Activated naive CD4-positive, alpha-beta T cell treated with anti-CD3 and anti-CD28 coated beads, Interleukin-2, amount 50 U/mL, for 24 hours (primary cell): Measurements from ENCODE around the gene PKHD1.

Experiments used
- H3K27ac Mint-ChIP-seq: one replicate; pipeline ENCODE4 v1.8.0; 2021; ENCODE audit warnings: mild to moderate bottlenecking, mixed read lengths
- H3K27me3 Mint-ChIP-seq: one replicate; pipeline ENCODE4 v1.8.0; 2021; ENCODE audit warnings: mixed read lengths
- H3K36me3 Mint-ChIP-seq: one replicate; pipeline ENCODE4 v1.8.0; 2021; ENCODE audit warnings: mixed read lengths
- H3K4me1 Mint-ChIP-seq: one replicate; pipeline ENCODE4 v1.8.0; 2021; ENCODE audit warnings: mixed read lengths
- H3K4me3 Mint-ChIP-seq: one replicate; pipeline ENCODE4 v1.8.0; 2021; ENCODE audit warnings: mild to moderate bottlenecking, mixed read lengths
- H3K9me3 Mint-ChIP-seq: one replicate; pipeline ENCODE4 v1.8.0; 2021; ENCODE audit warnings: mixed read lengths

Gene PKHD1

DNA sequence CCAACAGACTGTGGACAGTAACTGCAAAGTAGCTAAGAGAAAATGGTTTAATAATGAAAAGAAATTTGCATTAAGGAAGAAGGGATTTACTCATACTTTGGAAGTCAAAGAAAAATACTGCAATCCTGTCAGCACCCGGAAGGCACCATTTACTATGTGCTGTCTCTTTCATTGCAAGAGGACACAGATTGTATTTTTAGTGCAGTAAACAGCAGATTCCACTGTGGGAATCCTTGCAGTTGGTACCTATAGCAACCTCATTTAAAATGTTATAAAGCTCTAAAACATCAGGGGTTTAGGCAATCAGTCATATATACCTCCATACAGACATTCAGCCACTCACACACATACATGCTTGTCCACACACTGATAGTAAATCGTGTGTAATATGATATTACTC is 346.8 kb downstream of the PKHD1 start:
- Mint-ChIP-seq H3K9me3 (peaks cover 13% of the 10 kb centered on the region), H3K36me3 (no peaks in the 10 kb centered on the region), H3K27ac (no peak overlapping the region), H3K4me1 (no peaks in the 10 kb centered on the region), H3K27me3 (no peaks in the 10 kb centered on the region), H3K4me3 (no peak overlapping the region)

DNA sequence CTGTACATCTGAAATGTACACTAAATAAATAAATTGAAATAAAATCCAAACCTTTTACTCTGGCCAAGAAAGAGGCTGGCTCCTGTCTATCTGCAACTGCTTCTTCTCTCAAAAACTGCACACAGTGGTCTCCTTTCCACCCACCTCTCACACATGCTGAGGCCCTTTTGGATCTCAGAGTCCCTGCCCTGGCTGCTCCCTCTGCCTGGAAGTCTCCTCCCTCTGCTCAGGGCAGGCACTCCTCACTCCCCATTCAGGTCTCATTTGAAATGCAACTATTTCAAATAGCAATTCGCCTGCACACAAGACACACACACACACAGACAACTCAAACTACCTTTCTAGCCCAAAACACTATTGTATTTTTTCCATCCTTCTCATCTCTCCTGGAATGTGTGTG is 348.8 kb downstream of the PKHD1 start:
- Mint-ChIP-seq H3K4me1 (no peaks in the 10 kb centered on the region), H3K9me3 (peaks cover 11% of the 10 kb centered on the region), H3K4me3 (no peak overlapping the region), H3K27ac (no peak overlapping the region), H3K27me3 (no peaks in the 10 kb centered on the region), H3K36me3 (no peaks in the 10 kb centered on the region)

DNA sequence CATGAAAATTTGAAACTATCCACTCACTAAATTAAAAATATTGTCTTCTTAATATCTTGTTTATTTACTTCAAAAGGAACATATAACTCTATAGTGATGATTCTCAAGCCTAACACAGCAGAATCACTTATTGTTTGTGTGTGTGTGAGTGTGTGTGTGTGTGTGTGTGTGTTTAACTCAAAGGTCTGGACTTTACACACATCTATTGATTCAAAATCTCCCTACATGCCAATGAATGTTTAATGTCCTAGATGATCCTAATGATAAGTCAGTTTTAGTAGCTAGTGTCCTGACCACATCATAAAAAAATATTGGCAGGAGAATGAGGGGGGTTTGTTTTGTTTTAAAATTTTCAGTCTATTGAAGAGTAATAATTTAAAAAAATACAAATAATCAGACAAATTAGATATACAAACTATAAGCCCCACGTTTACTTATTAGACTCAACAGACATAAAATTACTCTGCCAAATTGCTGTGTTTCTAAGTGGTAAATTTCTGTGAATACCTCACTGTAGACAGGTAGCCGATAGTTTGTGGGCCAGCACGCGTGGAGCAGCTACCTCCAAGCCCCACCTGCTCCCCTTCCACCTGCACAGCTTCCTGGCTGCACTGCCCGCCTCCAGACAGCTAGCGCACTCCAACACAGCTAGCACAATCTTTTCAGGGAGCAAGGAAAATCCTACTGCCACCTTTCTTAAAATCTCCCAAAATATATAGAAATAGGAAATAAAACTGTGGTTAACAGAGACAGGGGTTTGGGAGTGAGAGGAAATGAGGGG is 349.6 kb downstream of the PKHD1 start:
- peaks cover 3% of the 10 kb centered on the region for H3K9me3 Mint-ChIP-seq
- H3K36me3 Mint-ChIP-seq, result no peaks in the 10 kb centered on the region
- H3K4me1 Mint-ChIP-seq, result no peaks in the 10 kb centered on the region
- no peak overlapping the region for H3K27ac Mint-ChIP-seq
- no peak overlapping the region for H3K4me3 Mint-ChIP-seq
- no peaks in the 10 kb centered on the region for H3K27me3 Mint-ChIP-seq

DNA sequence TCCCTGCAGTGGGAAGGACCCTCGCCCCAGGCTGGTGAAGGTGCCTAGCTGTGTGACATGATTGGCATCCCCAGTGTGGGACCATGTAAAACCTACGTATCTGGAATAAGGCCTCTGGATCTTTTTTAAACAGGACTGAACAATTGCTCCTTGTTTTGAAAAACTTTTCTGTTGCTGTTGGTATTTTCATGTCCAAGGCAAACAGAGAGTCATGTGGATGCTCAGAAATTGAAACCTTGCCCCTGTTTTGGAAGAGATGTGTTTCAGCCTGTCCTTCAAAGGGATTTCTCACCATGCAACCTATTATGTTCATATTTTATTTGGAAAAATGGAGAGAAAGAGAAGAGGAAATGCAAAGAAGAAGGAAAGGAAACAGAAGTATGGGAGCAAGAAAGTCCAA is 362.3 kb downstream of the PKHD1 start:
- H3K36me3 Mint-ChIP-seq, result no peaks in the 10 kb centered on the region
- no peaks in the 10 kb centered on the region for H3K4me1 Mint-ChIP-seq
- no peak overlapping the region for H3K4me3 Mint-ChIP-seq
- no peaks in the 10 kb centered on the region for H3K27me3 Mint-ChIP-seq
- H3K27ac Mint-ChIP-seq, result no peak overlapping the region
- H3K9me3 Mint-ChIP-seq, result no peaks in the 10 kb centered on the region

DNA sequence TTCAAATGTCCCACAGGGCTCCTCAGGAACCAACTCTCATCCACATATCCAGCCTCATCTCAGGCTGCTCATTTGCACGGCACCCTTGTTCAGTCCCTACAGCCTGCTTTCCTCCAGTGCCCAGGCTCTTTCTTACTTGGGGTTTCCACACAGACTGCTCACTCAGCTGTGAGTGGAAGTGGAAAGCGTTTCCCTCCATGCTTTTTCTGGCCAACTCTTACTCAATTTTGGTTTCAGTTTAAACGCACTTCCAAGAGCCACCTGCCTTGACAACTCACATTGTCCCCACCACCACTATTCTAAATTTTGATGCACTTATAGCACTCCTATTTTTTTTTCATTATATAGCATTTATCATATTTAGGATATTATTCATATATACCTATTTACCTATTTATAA is 367.1 kb downstream of the PKHD1 start:
- Mint-ChIP-seq H3K4me1 (no peaks in the 10 kb centered on the region), H3K9me3 (no peaks in the 10 kb centered on the region), H3K4me3 (no peak overlapping the region), H3K27me3 (no peaks in the 10 kb centered on the region), H3K27ac (no peak overlapping the region), H3K36me3 (no peaks in the 10 kb centered on the region)

DNA sequence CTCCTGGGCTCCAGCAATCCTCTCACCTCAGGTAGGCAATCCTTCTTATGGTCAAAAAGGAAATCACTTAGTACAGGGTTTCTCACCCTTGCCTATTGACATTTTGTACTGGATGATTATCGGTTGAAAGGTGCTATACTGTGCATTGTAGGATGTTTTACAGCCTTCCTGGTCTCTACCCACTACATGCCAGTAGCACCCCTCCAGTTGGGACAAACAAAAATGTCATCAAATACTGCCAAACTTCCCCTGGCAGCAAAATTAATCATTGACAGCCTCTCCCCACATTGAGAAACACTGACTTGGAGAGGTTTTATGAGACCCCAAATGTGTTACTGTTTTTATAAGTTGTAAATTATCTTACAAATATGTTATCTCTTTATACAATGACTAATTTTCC is 368.1 kb downstream of the PKHD1 start:
- Mint-ChIP-seq H3K9me3 (no peaks in the 10 kb centered on the region), H3K27me3 (no peaks in the 10 kb centered on the region), H3K4me3 (no peak overlapping the region), H3K36me3 (no peaks in the 10 kb centered on the region), H3K4me1 (no peaks in the 10 kb centered on the region), H3K27ac (no peak overlapping the region)

DNA sequence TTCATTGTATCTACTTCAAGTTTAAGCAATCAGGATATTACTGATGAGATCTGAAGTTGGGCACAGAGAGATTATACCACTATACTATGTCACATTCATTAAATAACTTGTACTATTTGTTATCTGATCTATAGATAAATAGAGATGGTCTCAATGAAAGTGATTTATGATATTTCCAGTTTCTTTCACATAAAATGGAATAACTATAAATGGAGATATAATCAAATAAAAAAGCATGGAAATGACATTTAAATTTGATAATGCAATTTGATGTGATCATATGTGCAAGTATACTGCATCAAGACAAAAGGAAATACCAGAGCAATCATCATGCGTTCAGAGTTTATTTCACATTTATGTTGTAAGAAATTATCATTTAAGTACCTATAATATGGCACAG is 368.9 kb downstream of the PKHD1 start:
- H3K4me1 Mint-ChIP-seq, result no peaks in the 10 kb centered on the region
- no peak overlapping the region for H3K4me3 Mint-ChIP-seq
- no peak overlapping the region for H3K27ac Mint-ChIP-seq
- H3K9me3 Mint-ChIP-seq, result no peaks in the 10 kb centered on the region
- H3K36me3 Mint-ChIP-seq, result no peaks in the 10 kb centered on the region
- H3K27me3 Mint-ChIP-seq, result no peaks in the 10 kb centered on the region

DNA sequence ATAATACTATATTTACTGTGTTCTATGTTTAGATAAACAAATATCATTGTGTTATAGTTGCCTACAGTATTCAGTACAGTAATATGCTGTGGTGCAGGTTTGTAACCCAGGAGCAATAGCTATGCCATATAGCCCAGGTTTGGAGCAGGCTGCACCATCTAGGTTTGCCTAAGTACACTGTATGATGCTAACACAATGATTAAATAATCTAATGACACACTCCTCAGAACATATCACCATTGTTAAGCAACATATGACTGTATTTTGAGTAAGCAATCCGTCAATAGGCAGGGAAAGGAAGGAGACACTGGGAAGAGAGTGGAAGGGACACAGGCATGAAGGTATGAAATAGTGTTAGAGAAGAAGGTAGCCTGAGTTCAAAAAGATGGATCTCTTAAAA is 369.9 kb downstream of the PKHD1 start:
- Mint-ChIP-seq H3K4me1 (no peaks in the 10 kb centered on the region), H3K4me3 (no peak overlapping the region), H3K27ac (no peak overlapping the region), H3K27me3 (no peaks in the 10 kb centered on the region), H3K36me3 (no peaks in the 10 kb centered on the region), H3K9me3 (no peaks in the 10 kb centered on the region)

DNA sequence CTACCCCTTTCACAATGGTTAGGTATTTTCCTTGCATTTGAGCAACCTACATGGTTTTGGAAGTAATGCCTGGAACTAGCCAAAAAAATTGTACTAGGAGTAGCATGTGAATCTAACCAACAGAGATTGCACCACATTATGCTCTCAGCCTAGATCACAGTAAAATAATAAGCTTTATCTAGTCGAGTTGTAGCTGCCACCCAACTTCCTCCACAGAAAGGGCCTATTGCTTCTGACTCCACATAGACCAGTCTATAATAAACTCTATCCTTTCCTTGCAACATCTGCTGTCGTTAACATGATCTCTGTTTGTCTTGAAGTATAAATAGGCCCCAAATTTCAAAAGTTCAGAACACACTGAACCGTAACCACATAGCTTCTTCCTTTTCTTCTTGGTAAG is 375.5 kb downstream of the PKHD1 start:
- peaks cover 6% of the 10 kb centered on the region for H3K9me3 Mint-ChIP-seq
- no peaks in the 10 kb centered on the region for H3K4me1 Mint-ChIP-seq
- no peak overlapping the region for H3K27ac Mint-ChIP-seq
- no peaks in the 10 kb centered on the region for H3K36me3 Mint-ChIP-seq
- H3K4me3 Mint-ChIP-seq, result no peak overlapping the region
- no peaks in the 10 kb centered on the region for H3K27me3 Mint-ChIP-seq

DNA sequence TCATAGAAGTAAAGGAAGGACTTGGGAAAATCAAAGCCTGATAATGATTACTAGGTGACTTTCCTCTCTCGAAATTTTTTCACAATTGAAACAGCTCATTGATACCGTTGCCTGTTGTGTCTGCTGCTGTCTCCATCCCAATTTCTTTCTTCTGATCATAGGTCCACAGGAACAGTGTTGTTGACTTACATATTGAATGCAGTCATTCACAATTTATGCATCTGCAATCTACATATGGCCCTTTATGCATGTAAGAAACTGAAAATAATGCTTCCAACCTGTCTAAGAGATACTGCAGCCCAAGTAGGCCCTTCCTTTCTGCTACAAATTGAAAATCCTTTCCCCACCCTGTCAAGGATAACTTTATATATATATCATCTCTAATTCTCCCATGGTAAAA is 381.3 kb downstream of the PKHD1 start:
- Mint-ChIP-seq H3K9me3 (peaks cover 10% of the 10 kb centered on the region), H3K27ac (no peak overlapping the region), H3K36me3 (no peaks in the 10 kb centered on the region), H3K4me3 (no peak overlapping the region), H3K4me1 (no peaks in the 10 kb centered on the region), H3K27me3 (no peaks in the 10 kb centered on the region)

DNA sequence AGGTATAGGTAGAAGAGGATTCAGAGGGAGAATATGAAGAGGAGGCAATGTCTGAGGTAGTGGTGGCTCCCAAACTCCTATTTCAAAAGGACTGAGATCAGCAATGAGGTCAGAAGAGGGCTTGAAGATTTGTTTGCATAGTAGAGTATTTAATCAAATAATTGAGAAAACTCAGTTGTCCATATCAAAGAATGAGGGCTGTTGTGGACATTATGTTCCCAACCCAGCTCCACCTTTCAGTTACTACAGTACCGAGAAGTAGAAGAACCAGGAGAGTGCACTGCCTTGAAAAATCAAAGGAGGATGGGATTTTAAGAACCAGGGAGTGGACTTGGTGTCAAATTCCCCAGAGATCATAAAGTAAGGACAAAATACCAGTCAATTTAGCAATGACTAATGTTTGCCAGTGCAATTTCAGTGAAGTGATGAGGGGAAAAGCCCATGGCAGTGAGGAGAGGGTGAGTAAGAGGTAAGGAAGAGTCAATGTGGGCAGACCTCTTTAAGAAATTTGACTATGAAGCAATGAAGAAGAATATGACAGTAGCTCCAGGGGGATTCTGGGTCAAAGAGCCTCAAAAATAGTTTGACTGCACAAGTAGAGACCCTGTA is 382.4 kb downstream of the PKHD1 start:
- Mint-ChIP-seq H3K9me3 (peaks cover 10% of the 10 kb centered on the region), H3K4me1 (no peaks in the 10 kb centered on the region), H3K4me3 (no peak overlapping the region)

DNA sequence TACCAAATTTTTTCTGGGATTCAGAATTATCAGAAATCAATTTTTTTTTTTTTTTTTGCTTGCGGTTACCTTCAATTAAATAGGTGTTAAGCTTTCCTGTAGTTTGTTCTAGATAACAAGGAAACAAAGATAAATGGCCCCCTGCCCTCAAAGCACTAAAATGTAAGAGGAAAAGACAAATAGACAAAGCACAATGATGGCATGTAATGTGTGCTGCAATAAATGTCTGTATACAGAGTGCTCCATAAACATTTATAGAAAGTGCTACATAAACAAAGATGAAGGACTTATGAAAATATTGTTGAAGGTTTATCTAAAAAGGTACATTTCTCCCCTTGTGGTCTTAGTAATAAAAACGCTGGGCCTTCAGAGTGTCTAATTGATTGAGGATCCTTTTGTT is 384.6 kb downstream of the PKHD1 start:
- no peak overlapping the region for H3K4me3 Mint-ChIP-seq
- no peaks in the 10 kb centered on the region for H3K27me3 Mint-ChIP-seq
- no peak overlapping the region for H3K27ac Mint-ChIP-seq
- H3K9me3 Mint-ChIP-seq, result peaks cover 5% of the 10 kb centered on the region
- H3K36me3 Mint-ChIP-seq, result no peaks in the 10 kb centered on the region
- no peaks in the 10 kb centered on the region for H3K4me1 Mint-ChIP-seq

More for the DNA sequence above, 382.4 kb downstream of the PKHD1 start:
- Mint-ChIP-seq H3K27me3 (no peaks in the 10 kb centered on the region), H3K27ac (no peak overlapping the region), H3K36me3 (no peaks in the 10 kb centered on the region)

DNA sequence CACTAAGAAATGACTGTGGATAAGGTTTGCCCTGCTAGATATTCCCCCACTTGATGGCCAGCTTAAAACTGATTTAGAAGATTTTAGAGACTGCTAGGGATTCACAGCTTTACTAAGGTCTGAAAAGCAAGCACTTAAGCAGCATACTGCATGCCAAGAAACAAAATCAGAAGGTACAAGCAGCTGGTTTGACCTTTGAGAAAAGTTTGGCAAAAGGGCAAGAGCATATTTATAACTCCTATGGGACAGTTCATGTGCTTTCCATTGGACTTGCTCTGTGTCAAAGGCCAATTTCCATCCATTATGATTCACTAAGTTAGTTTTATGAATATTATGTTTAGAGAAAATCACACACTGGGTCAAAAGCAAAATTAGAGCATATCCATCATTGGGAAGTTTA is 402.8 kb downstream of the PKHD1 start:
- no peaks in the 10 kb centered on the region for H3K36me3 Mint-ChIP-seq
- no peaks in the 10 kb centered on the region for H3K27me3 Mint-ChIP-seq
- H3K4me3 Mint-ChIP-seq, result no peak overlapping the region

DNA sequence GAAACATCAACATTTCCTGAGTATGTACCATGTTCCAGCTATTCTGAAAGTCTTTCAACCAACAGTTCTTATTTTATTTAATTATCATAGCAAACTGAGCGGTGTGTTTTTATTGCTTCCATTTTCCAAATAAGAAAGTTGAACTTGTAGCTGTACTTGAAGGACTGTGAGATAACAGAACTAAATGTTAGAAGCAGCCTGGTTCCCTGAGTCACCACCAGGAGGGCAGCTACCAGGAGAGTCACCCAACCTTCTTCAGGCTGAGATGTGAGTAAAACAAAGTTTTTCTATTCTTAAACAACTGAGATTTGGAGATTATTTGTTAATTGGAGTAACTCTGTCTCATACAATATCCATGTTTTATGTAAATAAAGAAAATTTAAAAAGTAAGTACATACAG is 403.4 kb downstream of the PKHD1 start:
- H3K27ac Mint-ChIP-seq, result no peak overlapping the region
- H3K36me3 Mint-ChIP-seq, result no peaks in the 10 kb centered on the region
- H3K9me3 Mint-ChIP-seq, result no peaks in the 10 kb centered on the region
- no peak overlapping the region for H3K4me3 Mint-ChIP-seq
- H3K27me3 Mint-ChIP-seq, result no peaks in the 10 kb centered on the region
- no peaks in the 10 kb centered on the region for H3K4me1 Mint-ChIP-seq

More for the DNA sequence above, 402.8 kb downstream of the PKHD1 start:
- no peaks in the 10 kb centered on the region for H3K4me1 Mint-ChIP-seq
- no peak overlapping the region for H3K27ac Mint-ChIP-seq
- no peaks in the 10 kb centered on the region for H3K9me3 Mint-ChIP-seq

DNA sequence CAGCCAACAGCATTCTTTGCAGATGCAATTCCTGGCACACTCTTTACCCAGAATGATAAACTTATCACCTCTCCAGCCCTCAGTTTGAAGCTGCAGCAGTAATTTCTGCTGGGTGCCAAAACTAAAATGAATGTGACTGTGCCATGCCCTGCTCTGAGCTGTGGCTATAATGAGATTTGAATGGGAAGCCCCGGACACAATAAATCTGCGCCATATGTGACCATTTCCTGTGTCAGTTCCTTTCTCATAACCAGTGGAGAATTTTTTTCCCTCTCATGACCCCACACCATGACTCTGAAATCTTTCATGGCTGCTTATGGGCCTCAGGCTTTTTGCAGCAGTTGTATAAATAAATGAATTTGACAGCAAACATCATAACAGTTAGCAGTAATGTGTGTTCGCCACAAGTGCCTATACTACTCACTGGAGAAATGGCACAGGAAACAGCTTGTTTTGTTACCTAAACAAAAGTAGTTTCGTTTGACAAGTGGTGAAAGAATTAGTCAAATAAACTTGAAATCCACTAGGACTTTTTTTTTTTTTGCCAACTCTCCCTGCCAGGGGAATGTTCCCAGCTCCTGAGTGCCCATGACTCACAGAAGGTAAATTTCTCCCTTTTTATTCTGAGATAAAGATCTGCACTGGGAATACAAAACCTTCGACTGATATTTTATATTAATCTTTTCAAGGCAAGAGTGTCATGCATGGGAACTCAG is 408.4 kb downstream of the PKHD1 start:
- no peak overlapping the region for H3K27ac Mint-ChIP-seq
- no peaks in the 10 kb centered on the region for H3K27me3 Mint-ChIP-seq
- H3K4me3 Mint-ChIP-seq, result no peak overlapping the region
- no peaks in the 10 kb centered on the region for H3K4me1 Mint-ChIP-seq
- no peaks in the 10 kb centered on the region for H3K36me3 Mint-ChIP-seq
- H3K9me3 Mint-ChIP-seq, result no peaks in the 10 kb centered on the region

DNA sequence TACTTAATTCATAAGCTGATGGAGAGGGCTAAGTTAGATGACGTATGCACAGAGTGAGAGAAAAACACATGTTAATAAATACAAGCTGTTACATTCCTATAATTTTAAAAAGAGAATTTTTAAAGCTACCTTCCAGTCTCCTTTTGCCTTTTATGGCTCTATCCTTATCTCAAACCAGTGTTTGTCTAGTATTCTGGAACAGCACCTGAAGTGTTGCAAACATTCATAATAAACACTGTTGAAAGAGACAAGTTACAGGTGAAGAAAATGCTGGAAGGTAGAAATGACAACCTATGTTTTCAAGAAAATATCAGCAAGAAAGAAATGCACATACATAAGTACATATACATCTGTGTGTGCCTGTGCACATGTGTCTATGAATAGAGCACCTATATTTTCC is 409.1 kb downstream of the PKHD1 start:
- H3K9me3 Mint-ChIP-seq, result no peaks in the 10 kb centered on the region
- H3K27ac Mint-ChIP-seq, result no peak overlapping the region
- no peaks in the 10 kb centered on the region for H3K36me3 Mint-ChIP-seq
- H3K4me1 Mint-ChIP-seq, result no peaks in the 10 kb centered on the region
- H3K27me3 Mint-ChIP-seq, result no peaks in the 10 kb centered on the region
- no peak overlapping the region for H3K4me3 Mint-ChIP-seq
